Calu3 (cell line): ENCODE results near the gene FUT7. TPM values are rescaled to one million over a fixed set of nuclear protein-coding genes. Genes with fewer than 3 reads are reported as not detected.

Experiments used
- BruUV-seq: library from RNA; stranded (reverse); fragments of 400-500 nt; replicated peaks from 2 replicates; lab custom pipeline; 2021; lab: Mats Ljungman, UMichigan
- CTCF ChIA-PET: fragments of 300-600 bp; sonication (Branson Sonifier 250); formaldehyde crosslinking; loops from one replicate; lab custom pipeline; 2022; ENCODE audit warnings: antibody characterized with exemption; lab: Charles Lee
- DNase-seq: peaks from one replicate; pipeline ENCODE4 v3.0.0; 2022
- H3K27ac Mint-ChIP-seq: one replicate; pipeline ENCODE4 v1.8.0; 2022; ENCODE audit warnings: mixed read lengths; ENCODE audit not compliant: unreplicated experiment
- H3K27me3 Mint-ChIP-seq: one replicate; pipeline ENCODE4 v1.8.0; 2022; ENCODE audit warnings: mixed read lengths; ENCODE audit not compliant: unreplicated experiment
- H3K36me3 Mint-ChIP-seq: one replicate; pipeline ENCODE4 v1.8.0; 2022; ENCODE audit warnings: mild to moderate bottlenecking, moderate library complexity, mixed read lengths; ENCODE audit not compliant: insufficient read depth, unreplicated experiment
- H3K4me1 Mint-ChIP-seq: one replicate; pipeline ENCODE4 v1.8.0; 2022; ENCODE audit warnings: mild to moderate bottlenecking, low read depth, mixed read lengths; ENCODE audit not compliant: unreplicated experiment
- H3K4me3 Mint-ChIP-seq: one replicate; pipeline ENCODE4 v1.8.0; 2022; ENCODE audit warnings: mild to moderate bottlenecking, low read depth, moderate library complexity, mixed read lengths; ENCODE audit not compliant: unreplicated experiment
- H3K9me3 Mint-ChIP-seq: one replicate; pipeline ENCODE4 v1.8.0; 2022; ENCODE audit warnings: low read depth, mixed read lengths; ENCODE audit not compliant: unreplicated experiment
- CTCF ChIP-seq: fragments of 200-600 bp; IDR thresholded peaks from one replicate; pipeline ENCODE4 v1.8.0; 2022; ENCODE audit warnings: antibody characterized with exemption; ENCODE audit not compliant: unreplicated experiment
- intact Hi-C: fragments of 100-400 bp; cut with micrococcal nuclease; formaldehyde crosslinking; loops from one replicate; pipeline ENCODE4 v1.10.0; 2022; ENCODE audit not compliant: unreplicated experiment
- total RNA-seq: library from RNA; stranded (reverse); gene quantifications from 2 replicates; pipeline ENCODE4 v1.2.3, GENCODE V29; 2022

FUT7 gene
- total RNA-seq, 1 experiment from 2014 or later = not detected

GRCh38 chr9:137067860-137068538, 36.1 kb upstream of the FUT7 start:
- CTCF ChIA-PET = interaction anchor here (0.7 to 3.0 kb wide), 9 partner anchors 12 to 1737 kb away, joined by 3 to 27 read pairs (median 4); partner anchors contain the start of genes MAN1B1 and NPDC1
- no peak overlapping the region for H3K27ac Mint-ChIP-seq
- H3K4me3 Mint-ChIP-seq = peak overlapping the region; percentile 70
- BruUV-seq = no TSS peak
- DNase-seq = peak; percentile 86
- intact Hi-C loops = no loop called here
- H3K36me3 Mint-ChIP-seq = peaks cover 25% of the 10 kb centered on the region
- H3K9me3 Mint-ChIP-seq = no peaks in the 10 kb centered on the region
- TF ChIP-seq CTCF = peak; percentile 55
- H3K27me3 Mint-ChIP-seq = no peaks in the 10 kb centered on the region
- peaks cover 16% of the 10 kb centered on the region for H3K4me1 Mint-ChIP-seq

- no peak overlapping the region for H3K27ac Mint-ChIP-seq
- intact Hi-C loops = no loop called here
- peaks cover 28% of the 10 kb centered on the region for H3K36me3 Mint-ChIP-seq
- no peaks in the 10 kb centered on the region for H3K27me3 Mint-ChIP-seq
- TF ChIP-seq CTCF = no peak
- DNase-seq = no peak
- no peak overlapping the region for H3K4me3 Mint-ChIP-seq
- CTCF ChIA-PET = interaction anchor here (2.0 kb wide), 1 partner anchor 20 kb away, joined by 27 read pairs; the partner anchor contains the start of gene NPDC1
- no peaks in the 10 kb centered on the region for H3K9me3 Mint-ChIP-seq
- BruUV-seq = no TSS peak
- H3K4me1 Mint-ChIP-seq = peaks cover 13% of the 10 kb centered on the region
These were observed 34.4 kb upstream of the FUT7 start for GRCh38 chr9:137066096-137066861.

DNA sequence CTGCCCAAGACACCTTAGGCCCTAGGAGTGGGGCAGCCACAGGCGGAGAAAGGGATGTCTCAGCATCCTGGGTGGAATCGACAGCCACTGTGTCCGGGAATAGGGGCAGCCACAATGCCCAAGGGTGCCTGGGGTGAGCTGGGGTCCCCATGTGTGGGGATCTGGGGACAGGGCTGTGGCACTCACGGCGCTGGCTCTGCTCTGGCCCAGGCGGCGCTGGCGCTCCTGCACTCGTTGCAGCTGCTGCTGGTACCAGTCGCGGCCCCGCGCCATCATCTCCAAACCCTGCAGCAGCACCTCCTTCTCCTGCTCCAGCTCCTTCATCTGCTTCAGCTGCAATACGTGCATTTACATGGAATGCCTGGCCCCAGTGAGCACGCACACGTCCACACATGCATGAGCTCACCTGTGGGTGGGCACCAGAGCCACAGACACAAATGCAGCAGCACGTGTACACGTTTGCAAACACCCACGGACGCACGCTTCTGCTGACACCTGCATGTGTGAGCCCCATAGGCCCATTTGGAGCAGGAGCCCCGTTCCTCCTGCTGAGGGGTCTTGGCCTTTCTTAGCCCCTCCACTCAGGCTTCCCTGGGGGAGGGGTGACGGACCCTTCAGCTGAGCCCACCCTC, 33.6 kb upstream of the FUT7 start:
- H3K4me1 Mint-ChIP-seq = peaks cover 7% of the 10 kb centered on the region
- BruUV-seq = no TSS peak
- H3K4me3 Mint-ChIP-seq = no peak overlapping the region
- no peak for DNase-seq
- no peak overlapping the region for H3K27ac Mint-ChIP-seq
- CTCF ChIA-PET = no interaction called here
- no peaks in the 10 kb centered on the region for H3K27me3 Mint-ChIP-seq
- H3K36me3 Mint-ChIP-seq = peaks cover 20% of the 10 kb centered on the region
- H3K9me3 Mint-ChIP-seq = no peaks in the 10 kb centered on the region
- intact Hi-C loops = no loop called here
- no peak for TF ChIP-seq CTCF

GRCh38 chr9:137064880-137065164, 32.9 kb upstream of the FUT7 start:
- Mint-ChIP-seq H3K4me1 (peaks cover 7% of the 10 kb centered on the region), H3K9me3 (no peaks in the 10 kb centered on the region), H3K4me3 (no peak overlapping the region), H3K27ac (no peak overlapping the region), H3K27me3 (no peaks in the 10 kb centered on the region), H3K36me3 (peaks cover 17% of the 10 kb centered on the region)
- DNase-seq = no peak
- no TSS peak for BruUV-seq
- TF ChIP-seq CTCF = no peak
- CTCF ChIA-PET = interaction anchor here (1.5 to 1.6 kb wide), 2 partner anchors 9 to 18 kb away, joined by 11 to 26 read pairs; partner anchors contain the start of gene NPDC1
- intact Hi-C loops = no loop called here
